Naive thymus-derived CD8-positive, alpha-beta T cell (primary cell): Measurements from ENCODE around the gene GNG3. TPM values are rescaled to one million over a fixed set of nuclear protein-coding genes. Genes with fewer than 3 reads are reported as not detected.
"Not testable (repeated sequence)": the region's sequence is repeated elsewhere in the genome, so short reads cannot be mapped to it uniquely, and the experiment has no call there.

ENCODE experiments used
- ATAC-seq, 2 donors: fragments of 150-1000 bp; cut with Tn5 transposase in 1 of 2; sonication (Bioruptor Pico), chemical (Tn5 transposase) in 1 of 2; 1 replicate in 1 of 2; 2 replicates in 1 of 2; pipeline ENCODE4 v1.10.0; 2021; ENCODE audit warnings: mild to moderate bottlenecking in 2 of 2, moderate library complexity in 2 of 2
- POLR2A ChIA-PET: fragments of 350-600 bp; sonication (Branson Sonifier 250); formaldehyde crosslinking; loops from one replicate; lab custom pipeline; 2021; ENCODE audit warnings: antibody characterized with exemption; lab: Charles Lee
- DNase-seq, 10 donors: peaks; one replicate each; pipeline versions ENCODE4 v3.0.0 to v3.0.0-alpha.2; 2020 to 2022
- H3K27ac Mint-ChIP-seq, 10 donors: one replicate each; pipeline ENCODE4 v1.8.0; 2020 to 2022; ENCODE audit warnings: mild to moderate bottlenecking in 10 of 10, mixed read lengths in 10 of 10, moderate library complexity in 4 of 10, inconsistent platforms in 1 of 10
- H3K27me3 Mint-ChIP-seq, 5 donors: one replicate each; pipeline ENCODE4 v1.8.0; 2021 to 2022; ENCODE audit warnings: mixed read lengths in 5 of 5
- H3K36me3 Mint-ChIP-seq, 3 donors: one replicate each; pipeline ENCODE4 v1.8.0; 2020 to 2022; ENCODE audit warnings: mixed read lengths in 3 of 3, mild to moderate bottlenecking in 2 of 3, inconsistent platforms in 1 of 3
- H3K4me1 Mint-ChIP-seq, 4 donors: one replicate each; pipeline ENCODE4 v1.8.0; 2021 to 2022; ENCODE audit warnings: mixed read lengths in 4 of 4
- H3K4me3 Mint-ChIP-seq, 10 donors: one replicate each; pipeline ENCODE4 v1.8.0; 2020 to 2022; ENCODE audit warnings: mild to moderate bottlenecking in 10 of 10, mixed read lengths in 10 of 10, moderate library complexity in 6 of 10, inconsistent platforms in 1 of 10
- H3K9me3 Mint-ChIP-seq, 9 donors: one replicate each; pipeline ENCODE4 v1.8.0; 2020 to 2022; ENCODE audit warnings: mixed read lengths in 9 of 9, mild to moderate bottlenecking in 3 of 9, inconsistent platforms in 1 of 9, moderate library complexity in 1 of 9
- polyA plus RNA-seq, 3 donors: library from polyadenylated mRNA; unstranded; fragments of 300-500 nt; fragmentation: Illumina TruSeq; gene quantifications; one replicate each; pipeline ENCODE4 v1.2.3, GENCODE V29; 2021
- total RNA-seq, 8 experiments: library from RNA in 2 of 8; stranded (reverse) in 2 of 8; gene quantifications; one replicate each; pipeline ENCODE4 v1.2.3 and lab custom pipeline; 2021 to 2026

Gene GNG3
- total and polyA plus RNA-seq, 5 experiments from 2014 or later, result 0.27 TPM; not detected in 4

DNA sequence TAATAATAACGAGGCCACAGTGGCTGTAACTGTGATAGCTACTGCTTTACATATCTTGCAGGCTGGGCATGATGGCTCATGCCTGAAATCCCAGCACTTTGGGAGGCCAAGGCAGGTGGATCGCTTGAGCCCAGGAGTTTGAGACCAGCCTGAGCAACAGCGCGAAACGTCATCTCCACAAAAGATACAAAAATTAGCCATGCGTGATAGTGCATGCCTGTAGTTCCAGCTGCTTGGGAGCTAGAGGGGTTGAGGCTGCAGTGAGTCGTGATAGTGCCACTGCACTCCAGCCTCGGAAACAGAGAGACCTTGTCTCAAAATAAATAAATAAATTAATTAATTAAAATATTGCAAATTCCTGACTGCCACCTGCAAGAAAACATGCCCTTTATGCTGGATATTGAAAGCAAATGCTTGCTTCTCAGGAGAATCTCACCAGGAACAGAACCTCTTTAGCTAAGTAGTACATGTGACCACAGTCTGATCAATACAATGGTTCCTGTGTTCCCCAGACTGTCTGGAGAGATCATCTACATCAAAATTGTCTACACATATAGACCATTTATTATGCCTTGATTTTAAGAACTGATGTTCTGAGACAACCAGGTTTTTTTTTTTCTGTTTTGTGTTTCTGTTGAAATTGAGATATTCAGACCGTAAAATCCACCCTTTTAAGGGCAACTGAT, 40.1 kb downstream of the GNG3 start:
- DNase-seq (no peak), ATAC-seq (no peak)
- no peaks in the 10 kb centered on the region for H3K9me3 Mint-ChIP-seq
- no peaks in the 10 kb centered on the region for H3K27me3 Mint-ChIP-seq
- peak overlapping the region in 1 of 10 donors; percentile 9 for H3K27ac Mint-ChIP-seq
- peaks cover 0 to 22% (median 0%) of the 10 kb centered on the region in 3 donors for H3K36me3 Mint-ChIP-seq
- no peak overlapping the region for H3K4me3 Mint-ChIP-seq
- POLR2A ChIA-PET, result interaction anchor here (0.6 to 1.3 kb wide), 4 partner anchors 9 to 108 kb away, joined by 3 to 7 read pairs (median 5); partner anchors contain the start of genes HNRNPUL2 and TTC9C
- peaks cover 7 to 33% (median 16%) of the 10 kb centered on the region in 4 donors for H3K4me1 Mint-ChIP-seq

- Mint-ChIP-seq H3K27ac (peak overlapping the region in 1 of 10 donors; percentile 27), H3K4me1 (peaks cover 11 to 46% (median 31%) of the 10 kb centered on the region in 4 donors), H3K36me3 (peaks cover 0 to 22% (median 0%) of the 10 kb centered on the region in 3 donors)
- not testable (repeated sequence) for H3K27me3 Mint-ChIP-seq, DNase-seq, H3K9me3 Mint-ChIP-seq, ATAC-seq, H3K4me3 Mint-ChIP-seq
- POLR2A ChIA-PET, result interaction anchor here (0.7 to 6.6 kb wide), 4 partner anchors 12 to 91 kb away, joined by 5 to 165 read pairs (median 12); partner anchors contain the start of genes HNRNPUL2, POLR2G and TTC9C
Observed at GRCh38 chr11:62749931-62750330, 42.5 kb downstream of the GNG3 start.

DNA sequence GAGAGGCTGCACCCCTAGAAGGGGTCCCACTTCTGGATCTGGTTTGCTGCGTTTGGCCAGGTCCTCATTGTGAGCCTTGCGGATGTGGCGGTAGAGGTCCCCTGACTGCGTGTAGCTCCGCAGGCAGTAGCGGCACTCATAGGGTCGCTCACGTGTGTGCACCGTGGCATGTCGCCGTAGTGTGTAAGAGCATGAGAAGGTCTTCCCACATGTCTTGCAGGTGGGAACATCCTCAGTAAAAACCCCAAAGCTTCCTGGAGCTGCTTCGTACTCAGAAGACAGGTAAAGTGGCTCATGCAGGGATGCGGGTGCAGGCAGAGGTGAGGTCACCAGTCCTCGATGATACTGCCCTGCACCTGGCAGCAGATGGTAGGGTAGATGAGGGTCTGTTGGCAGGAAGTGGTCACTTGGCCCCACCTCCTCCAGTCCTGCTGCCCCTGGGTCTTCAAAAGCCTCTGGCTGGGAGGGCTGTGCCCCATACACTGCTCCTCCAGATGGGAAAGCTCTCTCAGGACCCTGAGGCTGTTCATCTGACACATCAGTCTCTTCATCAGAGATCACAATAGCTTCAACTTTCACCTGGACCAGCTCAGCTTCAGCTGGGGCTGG, 44.8 kb downstream of the GNG3 start:
- peaks cover 11 to 49% (median 31%) of the 10 kb centered on the region in 4 donors for H3K4me1 Mint-ChIP-seq
- POLR2A ChIA-PET, result interaction anchor here (0.6 to 6.6 kb wide), 14 partner anchors 9 to 161 kb away, joined by 3 to 165 read pairs (median 16); partner anchors contain the start of genes BSCL2, C11orf98, GNG3 and HNRNPUL2
- H3K27ac Mint-ChIP-seq, result peak overlapping the region in 5 of 10 donors; percentile 66 to 99 (median 76)
- H3K9me3 Mint-ChIP-seq, result no peaks in the 10 kb centered on the region
- H3K27me3 Mint-ChIP-seq, result no peaks in the 10 kb centered on the region
- H3K4me3 Mint-ChIP-seq, result peak overlapping the region in 8 of 10 donors; percentile 36 to 97 (median 78)
- H3K36me3 Mint-ChIP-seq, result peaks cover 0 to 22% (median 0%) of the 10 kb centered on the region in 3 donors
- ATAC-seq (no peak), DNase-seq (no peak)

DNA sequence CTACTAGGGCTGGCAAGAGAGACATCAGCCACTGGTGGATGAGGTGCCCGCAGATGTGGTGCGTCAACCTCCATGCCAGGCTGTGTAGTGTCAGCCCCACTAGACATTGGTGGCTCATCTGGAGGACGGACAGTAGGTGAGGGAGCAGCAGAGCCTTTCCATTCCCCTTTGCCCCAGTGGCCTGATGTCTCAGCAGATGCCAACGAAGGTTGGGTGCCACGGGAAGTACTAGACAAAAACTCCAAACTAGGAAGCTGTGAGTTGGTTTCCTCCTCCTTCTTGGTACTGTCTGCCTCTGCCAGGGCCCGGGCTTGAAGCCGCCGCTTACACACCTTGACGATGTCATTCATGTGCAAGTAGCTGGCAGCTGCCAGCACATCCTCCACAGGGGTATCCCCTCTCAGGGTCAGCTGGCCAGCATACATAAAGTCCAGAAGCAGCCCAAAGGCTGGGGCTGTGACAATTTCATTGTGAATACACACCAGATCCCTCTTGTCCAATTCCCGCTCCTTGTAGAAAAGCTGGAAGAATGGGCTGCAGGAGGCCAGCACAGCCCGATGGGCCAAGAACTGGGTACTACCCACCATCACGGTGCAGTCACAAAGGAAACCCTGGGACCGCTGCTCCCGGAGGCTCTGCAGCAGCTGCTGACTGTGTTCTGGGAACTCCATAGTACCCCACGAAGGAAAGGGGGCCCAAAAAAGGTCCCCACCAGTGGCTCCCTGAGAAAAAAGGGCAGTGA, 45.7 kb downstream of the GNG3 start:
- DNase-seq, result no peak
- Mint-ChIP-seq H3K27me3 (no peaks in the 10 kb centered on the region), H3K4me1 (peaks cover 11 to 47% (median 31%) of the 10 kb centered on the region in 4 donors), H3K36me3 (peaks cover 0 to 20% (median 0%) of the 10 kb centered on the region in 3 donors), H3K9me3 (no peaks in the 10 kb centered on the region), H3K27ac (peak overlapping the region; percentile 88 to 100 (median 99)), H3K4me3 (peak overlapping the region; percentile 91 to 100 (median 97))
- ATAC-seq, result no peak
- POLR2A ChIA-PET, result interaction anchor here (0.5 to 6.6 kb wide), 42 partner anchors 9 to 1488 kb away, joined by 3 to 165 read pairs (median 8); partner anchors contain the start of genes B3GAT3, BSCL2, C11orf98 and CSKMT

DNA sequence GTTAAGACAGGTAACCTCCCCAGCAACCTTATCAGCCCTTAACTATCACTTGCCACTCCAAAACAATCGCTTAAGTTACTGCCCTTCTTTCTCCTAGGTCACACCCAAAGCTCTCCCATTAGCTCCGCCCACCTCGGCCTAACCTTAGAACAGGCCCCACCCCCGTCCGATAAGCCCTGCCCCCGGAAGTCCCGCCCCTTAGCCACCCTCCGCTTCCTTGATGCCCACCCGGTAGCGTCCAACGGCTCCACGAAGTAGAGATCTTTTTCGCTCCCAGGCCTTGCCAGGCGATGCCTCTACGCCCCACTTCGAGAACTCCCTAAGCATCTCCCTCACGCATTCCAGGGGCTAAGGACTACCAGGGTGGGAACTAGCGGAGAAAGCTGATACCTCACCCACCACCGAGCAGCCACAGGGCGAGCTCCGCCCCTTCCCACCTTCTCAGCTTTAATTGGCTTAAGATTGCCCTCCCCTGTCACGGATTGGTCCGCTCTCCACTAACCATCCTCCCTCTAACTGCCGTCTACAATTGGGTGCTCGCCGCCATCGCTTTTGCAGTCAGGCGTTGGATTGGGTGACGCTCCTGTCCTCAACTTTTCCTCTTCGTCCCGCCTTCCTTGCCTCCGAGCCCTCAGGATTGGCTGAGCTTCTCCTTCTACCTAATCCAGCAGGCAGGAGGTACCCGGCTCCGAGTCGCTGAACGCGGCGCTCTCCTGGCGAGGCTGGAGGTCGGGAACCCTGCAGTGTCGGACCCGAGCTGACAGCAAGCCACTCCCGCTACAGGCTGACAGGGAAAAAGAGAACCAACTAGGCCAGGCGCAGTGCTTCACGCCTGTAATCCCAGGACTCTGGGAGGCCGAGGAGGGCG, 46.5 kb downstream of the GNG3 start, which contains the start of gene ZBTB3:
ZBTB3 (minus strand) TSS at position 425 of the 868 bp plus-strand sequence. CDS start 496 bp downstream, outside the sequence.
- POLR2A ChIA-PET, result interaction anchor here (0.5 to 6.6 kb wide), 52 partner anchors 8 to 1487 kb away, joined by 3 to 165 read pairs (median 5); partner anchors contain the start of genes B3GAT3, BSCL2, C11orf98 and CSKMT
- DNase-seq (peak; percentile 93 to 100 (median 96)), ATAC-seq (peak; percentile 95 to 96)
- Mint-ChIP-seq H3K4me3 (peak within 1 kb of the TSS; percentile 91 to 100 (median 97)), H3K4me1 (peaks cover 8 to 43% (median 28%) of the 10 kb centered on the region in 4 donors), H3K9me3 (no peaks in the 10 kb centered on the region), H3K36me3 (peaks cover 0 to 16% (median 0%) of the 10 kb centered on the region in 3 donors), H3K27me3 (no peaks in the 10 kb centered on the region), H3K27ac (peak within 1 kb of the TSS; percentile 88 to 100 (median 99))

- Mint-ChIP-seq H3K4me3 (peak overlapping the region; percentile 3 to 97 (median 62)), H3K36me3 (peaks cover 0 to 9% (median 0%) of the 10 kb centered on the region in 3 donors), H3K27ac (peak overlapping the region in 8 of 10 donors; percentile 6 to 100 (median 68)), H3K4me1 (peaks cover 6 to 32% (median 23%) of the 10 kb centered on the region in 4 donors), H3K9me3 (no peaks in the 10 kb centered on the region), H3K27me3 (no peaks in the 10 kb centered on the region)
- ATAC-seq, result no peak
- no peak for DNase-seq
- POLR2A ChIA-PET, result interaction anchor here (0.6 to 6.6 kb wide), 16 partner anchors 9 to 181 kb away, joined by 3 to 165 read pairs (median 10); partner anchors contain the start of genes BSCL2, C11orf98, CSKMT and EEF1G
Observed at GRCh38 chr11:62755086-62755615, 47.7 kb downstream of the GNG3 start.

DNA sequence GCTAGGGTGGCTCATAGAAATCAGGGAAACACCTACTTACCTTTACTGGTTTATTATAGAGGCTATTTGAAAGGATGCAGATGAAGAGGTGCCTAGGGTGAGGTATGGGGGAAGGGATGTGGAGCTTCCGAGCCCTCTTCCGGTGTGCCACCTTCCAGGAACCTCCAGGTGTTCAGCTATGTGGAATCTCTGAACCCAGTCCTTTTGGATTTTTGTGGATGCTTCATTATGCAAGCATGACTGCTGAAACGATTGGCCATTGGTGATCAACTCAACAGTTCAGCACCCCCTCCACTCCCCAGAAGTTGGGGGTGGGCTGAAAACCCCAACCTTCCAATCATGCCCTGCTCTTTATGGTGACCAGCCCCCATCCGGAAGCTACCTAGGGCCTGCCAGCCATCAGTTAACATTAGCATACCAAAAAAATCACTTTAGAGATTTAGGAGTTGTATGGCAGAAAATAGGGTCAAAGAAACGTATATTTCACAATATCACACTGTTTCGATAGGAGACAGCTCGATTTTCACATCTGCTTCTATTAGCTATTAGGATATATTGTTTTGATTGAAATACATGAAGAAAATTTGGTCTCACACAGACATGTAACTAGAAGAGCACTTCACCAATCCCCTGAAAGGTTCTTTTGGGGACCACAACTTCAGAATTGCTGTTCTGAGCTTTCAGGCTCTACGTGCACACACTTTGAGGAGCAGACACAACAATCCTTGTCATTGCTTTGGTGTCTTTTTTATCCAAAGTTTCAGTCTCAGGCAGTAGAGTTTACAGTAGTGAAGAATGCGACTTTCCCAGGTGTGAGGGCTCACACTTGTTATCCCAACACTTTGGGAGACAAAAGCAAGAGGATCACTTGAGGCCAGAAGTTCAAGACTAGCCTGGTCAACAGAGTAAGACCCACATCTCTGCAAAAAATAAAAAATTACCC, 50.6 kb downstream of the GNG3 start:
- peak overlapping the region in 1 of 10 donors; percentile 20 for H3K27ac Mint-ChIP-seq
- H3K27me3 Mint-ChIP-seq, result no peaks in the 10 kb centered on the region
- peaks cover 0 to 6% (median 0%) of the 10 kb centered on the region in 3 donors for H3K36me3 Mint-ChIP-seq
- H3K9me3 Mint-ChIP-seq, result no peaks in the 10 kb centered on the region
- no peak overlapping the region for H3K4me3 Mint-ChIP-seq
- POLR2A ChIA-PET, result interaction anchor here (0.5 to 5.9 kb wide), 7 partner anchors 12 to 106 kb away, joined by 3 to 75 read pairs (median 3); partner anchors contain the start of genes HNRNPUL2 and TAF6L
- ATAC-seq (no peak), DNase-seq (no peak)
- peaks cover 14 to 34% (median 31%) of the 10 kb centered on the region in 4 donors for H3K4me1 Mint-ChIP-seq

Other genes with a start within 250 kb of the GNG3 start
- gene AHNAK, start 160.9 kb upstream of the GNG3 start, total RNA-seq, result 100 to 1,000 TPM; 227 to 231 TPM
- 10 to 100 TPM in 1 of 3 donors, 1 to 10 TPM in 2; 7.7 to 19.8 (median 9.4) TPM for gene AHNAK, start 160.9 kb upstream of the GNG3 start, polyA plus RNA-seq
- 1,000 to 10,000 TPM; 2,038 to 2,092 TPM for gene EEF1G, start 133.8 kb upstream of the GNG3 start, total RNA-seq
- 1,000 to 10,000 TPM; 1,637 to 2,152 (median 1,960) TPM for gene EEF1G, start 133.8 kb upstream of the GNG3 start, polyA plus RNA-seq
- 10 to 100 TPM; 46.4 to 50.9 TPM for gene TUT1, start 116.2 kb upstream of the GNG3 start, total RNA-seq
- 10 to 100 TPM; 12.8 to 24.4 (median 16.9) TPM for gene TUT1, start 116.2 kb upstream of the GNG3 start, polyA plus RNA-seq
- 100 to 1,000 TPM; 170 to 178 TPM for gene MTA2, start 105.8 kb upstream of the GNG3 start, total RNA-seq
- 10 to 100 TPM; 15.8 to 32.6 (median 21.5) TPM for gene MTA2, start 105.8 kb upstream of the GNG3 start, polyA plus RNA-seq
- 100 to 1,000 TPM; 251 to 255 TPM for gene EML3, start 94.9 kb upstream of the GNG3 start, total RNA-seq
- 10 to 100 TPM; 14.8 to 23.7 (median 15.7) TPM for gene EML3, start 94.9 kb upstream of the GNG3 start, polyA plus RNA-seq
- gene ROM1, start 94.4 kb upstream of the GNG3 start, total RNA-seq, result 1 to 10 TPM; 5.4 to 6.1 TPM
- 1 to 10 TPM in 2 of 3 donors, under 1 TPM in 1; 0.82 to 1.9 (median 1.8) TPM for gene ROM1, start 94.4 kb upstream of the GNG3 start, polyA plus RNA-seq
- 10 to 100 TPM; 79.8 to 83.8 TPM for gene B3GAT3, start 85.7 kb upstream of the GNG3 start, total RNA-seq
- gene B3GAT3, start 85.7 kb upstream of the GNG3 start, polyA plus RNA-seq, result 10 to 100 TPM; 35.6 to 51.3 (median 40.3) TPM
- 100 to 1,000 TPM; 326 to 327 TPM for gene GANAB, start 61.1 kb upstream of the GNG3 start, total RNA-seq
- gene GANAB, start 61.1 kb upstream of the GNG3 start, polyA plus RNA-seq, result 100 to 1,000 TPM; 171 to 197 (median 174) TPM
- gene INTS5, start 54.4 kb upstream of the GNG3 start, total RNA-seq, result 10 to 100 TPM; 25.8 to 27.4 TPM
- gene INTS5, start 54.4 kb upstream of the GNG3 start, polyA plus RNA-seq, result 10 to 100 TPM; 27.7 to 58.3 (median 45.6) TPM
- gene C11orf98, start 42.5 kb upstream of the GNG3 start, total RNA-seq, result 10 to 100 TPM; 51.8 to 58.0 TPM
- gene C11orf98, start 42.5 kb upstream of the GNG3 start, polyA plus RNA-seq, result 100 to 1,000 TPM in 2 of 3 donors, 10 to 100 TPM in 1; 99.9 to 149 (median 117) TPM
- gene CSKMT, start 42.4 kb upstream of the GNG3 start, total RNA-seq, result 10 to 100 TPM; 43.6 to 45.0 TPM
- gene CSKMT, start 42.4 kb upstream of the GNG3 start, polyA plus RNA-seq, result 1 to 10 TPM; 1.8 to 3.7 (median 3.4) TPM
- 1 to 10 TPM; 5.4 to 6.6 TPM for gene UQCC3, start 36.0 kb upstream of the GNG3 start, total RNA-seq
- gene UQCC3, start 36.0 kb upstream of the GNG3 start, polyA plus RNA-seq, result 1 to 10 TPM; 9.1 to 9.7 (median 9.6) TPM
- gene LBHD1, start 35.4 kb upstream of the GNG3 start, total RNA-seq, result 10 to 100 TPM; 29.5 to 30.9 TPM
- 1 to 10 TPM; 2.4 to 8.3 (median 4.4) TPM for gene LBHD1, start 35.4 kb upstream of the GNG3 start, polyA plus RNA-seq
- 100 to 1,000 TPM; 214 to 218 TPM for gene UBXN1, start 28.6 kb upstream of the GNG3 start, total RNA-seq
- gene UBXN1, start 28.6 kb upstream of the GNG3 start, polyA plus RNA-seq, result 100 to 1,000 TPM; 188 to 219 (median 218) TPM
- under 1 TPM in 1 of 2 experiments, not detected in 1; 0.36 TPM for gene LRRN4CL, start 18.1 kb upstream of the GNG3 start, total RNA-seq
- not detected for gene LRRN4CL, start 18.1 kb upstream of the GNG3 start, polyA plus RNA-seq
- 10 to 100 TPM; 37.0 to 50.7 TPM for gene BSCL2, start 252 bp upstream of the GNG3 start, total RNA-seq
- 10 to 100 TPM; 58.2 to 65.0 (median 58.8) TPM for gene BSCL2, start 252 bp upstream of the GNG3 start, polyA plus RNA-seq
- 10 to 100 TPM; 81.6 to 84.0 TPM for gene HNRNPUL2, start 19.8 kb downstream of the GNG3 start, total RNA-seq
- gene HNRNPUL2, start 19.8 kb downstream of the GNG3 start, polyA plus RNA-seq, result 1 to 10 TPM in 2 of 3 donors, under 1 TPM in 1; 0.99 to 3.0 (median 1.0) TPM
- 10 to 100 TPM; 46.1 to 47.6 TPM for gene TTC9C, start 20.8 kb downstream of the GNG3 start, total RNA-seq
- 10 to 100 TPM in 2 of 3 donors, 1 to 10 TPM in 1; 8.5 to 18.8 (median 15.4) TPM for gene TTC9C, start 20.8 kb downstream of the GNG3 start, polyA plus RNA-seq
- 10 to 100 TPM; 27.3 to 27.6 TPM for gene ZBTB3, start 46.5 kb downstream of the GNG3 start, total RNA-seq
- 1 to 10 TPM; 2.1 to 6.7 (median 3.6) TPM for gene ZBTB3, start 46.5 kb downstream of the GNG3 start, polyA plus RNA-seq
- gene POLR2G, start 53.9 kb downstream of the GNG3 start, total RNA-seq, result 10 to 100 TPM; 87.8 to 94.0 TPM
- gene POLR2G, start 53.9 kb downstream of the GNG3 start, polyA plus RNA-seq, result 100 to 1,000 TPM; 255 to 266 (median 259) TPM
- gene TAF6L, start 63.7 kb downstream of the GNG3 start, total RNA-seq, result 10 to 100 TPM; 28.6 to 34.9 TPM
- gene TAF6L, start 63.7 kb downstream of the GNG3 start, polyA plus RNA-seq, result 10 to 100 TPM in 1 of 3 donors, 1 to 10 TPM in 2; 8.7 to 10.8 (median 8.9) TPM
- gene TMEM179B, start 79.7 kb downstream of the GNG3 start, total RNA-seq, result 10 to 100 TPM; 66.2 to 71.5 TPM
- 100 to 1,000 TPM; 109 to 126 (median 122) TPM for gene TMEM179B, start 79.7 kb downstream of the GNG3 start, polyA plus RNA-seq
- 10 to 100 TPM; 15.0 to 16.5 TPM for gene TMEM223, start 84.3 kb downstream of the GNG3 start, total RNA-seq
- gene TMEM223, start 84.3 kb downstream of the GNG3 start, polyA plus RNA-seq, result 10 to 100 TPM; 39.1 to 57.8 (median 45.5) TPM
- gene NXF1, start 97.8 kb downstream of the GNG3 start, total RNA-seq, result 100 to 1,000 TPM; 185 to 191 TPM
- 10 to 100 TPM; 38.4 to 82.9 (median 62.8) TPM for gene NXF1, start 97.8 kb downstream of the GNG3 start, polyA plus RNA-seq
- gene STX5, start 124.4 kb downstream of the GNG3 start, total RNA-seq, result 10 to 100 TPM; 55.6 to 61.7 TPM
- gene STX5, start 124.4 kb downstream of the GNG3 start, polyA plus RNA-seq, result 10 to 100 TPM; 25.4 to 30.4 (median 26.2) TPM
- under 1 TPM; 0.88 to 0.91 TPM for gene TEX54, start 125.2 kb downstream of the GNG3 start, total RNA-seq
- gene TEX54, start 125.2 kb downstream of the GNG3 start, polyA plus RNA-seq, result 1 to 10 TPM; 1.6 to 2.2 (median 1.7) TPM
- gene WDR74, start 131.9 kb downstream of the GNG3 start, total RNA-seq, result 100 to 1,000 TPM; 129 to 130 TPM
- gene WDR74, start 131.9 kb downstream of the GNG3 start, polyA plus RNA-seq, result 10 to 100 TPM; 35.7 to 64.0 (median 49.4) TPM
- gene SLC3A2, start 173.2 kb downstream of the GNG3 start, total RNA-seq, result 100 to 1,000 TPM; 352 to 353 TPM
- 100 to 1,000 TPM; 119 to 164 (median 125) TPM for gene SLC3A2, start 173.2 kb downstream of the GNG3 start, polyA plus RNA-seq
- gene CHRM1, start 213.7 kb downstream of the GNG3 start, total RNA-seq, result not detected
- not detected for gene CHRM1, start 213.7 kb downstream of the GNG3 start, polyA plus RNA-seq